Renal cortical epithelial cell (primary cell): ENCODE data around the gene RNF126. TPM values are rescaled to one million over a fixed set of nuclear protein-coding genes. Genes with fewer than 3 reads are reported as not detected.
A peak's percentile ranks its signal among the peaks of the same experiment; 100 is the strongest.
"Not testable (repeated sequence)": the region's sequence is repeated elsewhere in the genome, so short reads cannot be mapped to it uniquely, and the experiment has no call there.

Source experiments
- DNase-seq: peaks from one replicate; pipeline ENCODE4 v3.0.0-alpha.2; 2011; ENCODE audit warnings: low read depth
- total RNA-seq: library from RNA; depleted of rRNA; stranded (reverse); fragments of >200 nt; gene quantifications from 2 replicates; pipeline ENCODE4 v1.2.3, GENCODE V29; 2014

Gene RNF126
- total RNA-seq, 1 donor from 2014 or later, result 23.4 TPM

GRCh38 chr19:686589-687297 is 23.7 kb upstream of the RNF126 start:
- DNase-seq, result no peak

DNA sequence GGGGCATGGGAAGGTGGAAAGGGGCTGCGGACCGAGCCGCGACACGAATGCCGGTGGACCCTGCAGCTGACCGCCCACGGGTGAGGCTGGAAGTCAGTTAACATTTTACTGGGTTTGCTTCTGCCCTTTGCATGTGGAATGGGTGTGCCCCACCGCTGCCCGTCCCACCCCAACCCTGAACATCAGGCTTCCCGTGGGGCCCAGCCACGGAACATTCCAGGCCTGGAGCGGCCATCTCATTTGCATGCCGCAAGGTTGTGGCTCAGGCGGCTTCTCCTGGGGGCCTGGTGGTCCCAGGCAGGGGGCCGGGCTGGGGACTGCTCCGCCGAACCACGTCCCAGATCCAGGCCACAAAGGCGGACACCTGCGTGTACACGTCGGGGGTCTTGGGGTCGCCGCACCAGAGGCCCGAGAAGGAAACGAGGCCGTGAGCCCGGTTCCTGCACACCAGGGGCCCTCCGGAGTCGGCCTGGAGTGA is 22.5 kb upstream of the RNF126 start:
- DNase-seq, result no peak

- DNase-seq, result no peak
Measured at GRCh38 chr19:682678-683320, 19.8 kb upstream of the RNF126 start.

DNA sequence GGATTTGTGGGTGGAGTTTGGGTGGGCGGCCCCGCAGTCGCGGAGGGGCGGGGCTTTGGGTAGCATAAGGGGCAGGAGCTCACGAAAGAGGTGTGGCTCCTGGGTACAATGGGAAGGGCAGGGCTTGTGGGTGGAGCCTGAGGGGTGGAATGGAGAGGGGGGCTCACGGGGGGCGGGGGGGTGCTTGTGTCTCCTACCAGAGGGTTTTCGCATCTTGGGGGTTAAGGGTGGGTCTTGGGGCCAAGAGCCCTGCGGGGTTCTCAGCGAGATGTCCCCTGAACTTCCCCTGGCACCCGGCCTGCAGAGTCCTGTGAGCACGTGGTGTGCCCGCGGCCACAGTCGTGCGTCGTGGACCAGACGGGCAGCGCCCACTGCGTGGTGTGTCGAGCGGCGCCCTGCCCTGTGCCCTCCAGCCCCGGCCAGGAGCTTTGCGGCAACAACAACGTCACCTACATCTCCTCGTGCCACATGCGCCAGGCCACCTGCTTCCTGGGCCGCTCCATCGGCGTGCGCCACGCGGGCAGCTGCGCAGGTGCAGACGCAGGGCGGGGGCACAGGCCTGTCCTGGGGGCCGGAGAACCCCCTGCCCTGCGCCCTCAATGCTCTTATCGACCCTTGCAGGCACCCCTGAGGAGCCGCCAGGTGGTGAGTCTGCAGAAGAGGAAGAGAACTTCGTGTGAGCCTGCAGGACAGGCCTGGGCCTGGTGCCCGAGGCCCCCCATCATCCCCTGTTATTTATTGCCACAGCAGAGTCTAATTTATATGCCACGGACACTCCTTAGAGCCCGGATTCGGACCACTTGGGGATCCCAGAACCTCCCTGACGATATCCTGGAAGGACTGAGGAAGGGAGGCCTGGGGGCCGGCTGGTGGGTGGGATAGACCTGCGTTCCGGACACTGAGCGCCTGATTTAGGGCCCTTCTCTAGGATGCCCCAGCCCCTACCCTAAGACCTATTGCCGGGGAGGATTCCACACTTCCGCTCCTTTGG is 18.3 kb upstream of the RNF126 start:
- DNase-seq, result no peak

DNA sequence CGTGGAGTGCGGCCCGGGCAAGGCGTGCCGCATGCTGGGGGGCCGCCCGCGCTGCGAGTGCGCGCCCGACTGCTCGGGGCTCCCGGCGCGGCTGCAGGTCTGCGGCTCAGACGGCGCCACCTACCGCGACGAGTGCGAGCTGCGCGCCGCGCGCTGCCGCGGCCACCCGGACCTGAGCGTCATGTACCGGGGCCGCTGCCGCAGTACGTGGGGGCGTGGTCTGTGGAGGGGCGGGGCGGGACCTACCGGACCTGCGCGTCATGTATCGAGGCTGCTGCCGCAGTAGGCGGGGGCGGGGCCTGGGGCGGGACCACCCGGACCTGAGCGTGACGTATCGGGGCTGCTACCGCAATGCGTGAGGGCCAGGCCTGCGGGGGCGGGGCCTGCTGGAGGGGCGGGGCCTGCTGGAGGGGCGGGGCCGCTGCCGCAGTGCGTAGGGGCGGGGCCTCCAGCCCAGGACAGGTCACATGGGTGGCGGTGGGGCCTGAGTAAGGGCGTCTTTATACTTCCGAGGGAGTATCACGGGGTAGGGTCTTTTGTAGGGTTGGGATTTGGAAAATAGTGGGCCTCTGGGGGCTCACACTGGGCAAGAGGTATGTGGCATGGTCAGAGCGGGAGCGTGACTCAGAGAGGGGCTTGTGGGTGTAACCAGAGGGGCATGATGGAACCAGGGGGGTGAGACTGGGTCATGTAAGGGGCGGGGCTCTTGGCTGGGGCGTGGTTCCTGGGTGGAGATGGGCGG is 17.4 kb upstream of the RNF126 start:
- peak; percentile 89 for DNase-seq

DNA sequence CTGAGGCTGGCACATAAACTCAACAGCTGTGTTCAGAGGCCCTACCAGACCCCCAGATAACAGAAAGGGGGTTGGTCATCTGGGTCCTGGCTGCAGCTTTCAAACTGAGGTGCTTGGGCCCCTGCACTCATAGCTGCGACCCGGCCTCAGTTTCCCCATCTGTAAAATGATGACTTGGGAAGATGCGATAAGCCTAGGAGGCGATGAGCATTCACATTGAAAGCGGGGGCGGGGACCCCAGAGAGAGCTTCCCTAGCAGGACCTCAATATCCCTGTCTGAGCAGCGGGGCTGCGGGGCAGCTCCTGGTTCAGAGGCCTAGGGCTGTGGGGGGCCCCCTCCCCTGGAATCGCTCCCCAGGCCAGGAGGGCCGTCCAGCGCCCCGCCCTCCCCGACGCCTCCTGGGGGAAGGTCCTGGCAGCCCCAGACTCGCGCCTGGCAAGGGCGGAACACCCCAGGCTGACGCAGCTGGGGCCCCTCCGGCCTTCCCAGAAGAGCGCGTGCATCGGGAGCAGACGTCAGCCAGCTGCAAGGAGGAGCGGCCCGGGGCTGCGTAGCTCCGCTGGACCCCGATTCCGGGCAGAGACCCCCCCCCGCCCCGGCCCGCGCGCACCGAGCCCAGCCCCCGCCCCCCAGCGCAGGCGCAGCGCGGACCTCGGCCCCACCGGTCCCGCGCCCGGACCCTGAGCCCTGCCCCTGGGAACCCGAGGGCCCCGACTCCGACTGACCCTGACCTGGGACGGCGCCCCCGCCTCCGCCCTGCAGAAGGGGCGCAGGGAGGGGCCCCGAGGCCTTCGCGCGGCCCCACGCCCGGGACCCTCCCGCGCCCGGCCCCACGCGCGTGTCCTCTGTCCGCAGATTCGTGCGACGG is 16.6 kb upstream of the RNF126 start:
- peak; percentile 25 for DNase-seq

DNA sequence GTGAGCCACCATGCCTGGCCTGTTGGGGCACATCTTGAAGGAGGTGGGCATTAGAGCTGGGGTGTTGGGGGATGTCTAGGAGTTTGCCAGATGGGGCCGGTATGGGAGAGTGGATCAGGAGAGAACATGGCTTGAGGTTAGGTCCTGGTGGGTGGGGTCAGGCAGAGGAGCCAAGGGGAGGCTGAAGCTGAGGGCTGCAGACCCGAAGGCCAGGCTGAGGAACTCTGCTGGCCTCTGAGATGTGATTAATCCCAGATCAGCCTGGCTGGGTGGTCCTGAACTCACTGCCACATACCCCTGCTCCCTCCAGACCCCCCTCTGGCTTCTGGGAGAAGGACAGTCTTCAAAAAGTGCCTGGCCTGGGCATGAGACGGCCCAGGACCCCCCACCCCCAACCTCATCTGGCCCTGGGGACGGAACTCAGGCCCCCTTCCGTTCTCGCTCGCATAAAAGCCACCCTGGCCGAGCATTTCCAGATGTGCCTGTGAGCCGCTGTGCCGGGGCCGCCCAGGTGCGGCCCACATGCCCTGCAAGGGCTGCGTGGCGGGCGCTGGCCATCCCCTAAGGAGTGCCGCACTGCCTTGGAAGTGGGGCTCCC is 15.9 kb upstream of the RNF126 start:
- DNase-seq, result no peak

- DNase-seq, result no peak
Measured at GRCh38 chr19:677601-678436, 14.8 kb upstream of the RNF126 start.

DNA sequence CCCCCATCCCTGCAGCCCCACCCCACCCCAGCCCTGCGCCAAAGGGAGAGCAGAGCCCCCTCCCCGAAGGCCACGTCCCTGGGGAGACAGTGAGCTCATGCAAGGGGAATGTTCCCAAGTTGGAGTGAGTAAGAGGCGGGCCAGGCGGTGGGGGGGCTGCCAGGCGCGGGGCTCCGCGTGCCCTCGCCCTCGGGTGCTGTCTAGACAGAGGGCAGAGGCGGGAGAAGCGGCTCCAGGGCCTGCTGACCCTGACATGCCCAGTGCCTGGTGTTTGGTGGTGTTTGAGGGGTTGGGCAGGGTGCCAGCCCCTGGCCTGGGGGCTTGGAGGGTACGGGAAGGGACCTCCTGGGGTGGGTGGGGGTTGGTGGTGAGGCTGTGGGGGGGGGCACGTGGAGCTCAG is 14.2 kb upstream of the RNF126 start:
- peak; percentile 70 for DNase-seq

DNA sequence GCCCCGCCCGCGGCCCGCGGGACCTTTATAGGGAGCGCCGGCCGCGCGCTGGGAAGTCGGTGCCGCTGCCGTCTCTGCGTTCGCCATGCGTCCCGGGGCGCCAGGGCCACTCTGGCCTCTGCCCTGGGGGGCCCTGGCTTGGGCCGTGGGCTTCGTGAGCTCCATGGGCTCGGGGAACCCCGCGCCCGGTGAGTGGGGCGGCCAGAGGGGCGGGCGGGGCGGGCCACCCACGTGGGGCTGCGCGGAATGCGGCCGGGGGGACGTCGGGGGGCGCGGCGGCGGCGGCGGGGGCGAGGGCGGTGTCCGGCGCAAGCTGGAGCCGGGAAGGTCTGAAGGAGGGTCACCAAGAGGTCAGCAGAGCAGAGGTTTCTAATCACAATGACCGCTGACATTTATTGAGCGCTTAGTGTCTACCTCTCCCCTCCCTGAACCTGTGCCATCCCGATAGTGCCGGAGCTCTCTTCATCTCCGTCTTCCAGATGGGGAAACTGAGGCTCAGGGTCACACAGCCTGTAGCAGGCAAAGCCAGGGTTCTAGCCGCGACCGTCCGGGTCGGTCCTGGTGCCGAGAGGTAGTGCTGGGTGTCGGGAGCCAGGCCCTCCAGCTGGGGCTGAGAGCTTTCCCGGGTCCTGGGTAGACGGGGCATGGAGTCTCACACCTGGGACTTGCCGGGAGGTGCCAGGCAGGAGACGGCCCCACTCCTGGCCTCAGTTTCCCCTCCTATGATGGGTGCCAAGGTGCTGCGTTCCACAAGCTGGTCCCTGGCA is 13.5 kb upstream of the RNF126 start, which contains the start of gene FSTL3:
Gene FSTL3 (plus strand): TSS at position 54 of the 767 bp plus-strand sequence. CDS start 32 bp downstream, at position 86.
- no peak for DNase-seq

- DNase-seq, result no peak
Measured at GRCh38 chr19:676007-676338, 13.0 kb upstream of the RNF126 start.

GRCh38 chr19:674282-675151 is 11.5 kb upstream of the RNF126 start:
- DNase-seq, result no peak

DNA sequence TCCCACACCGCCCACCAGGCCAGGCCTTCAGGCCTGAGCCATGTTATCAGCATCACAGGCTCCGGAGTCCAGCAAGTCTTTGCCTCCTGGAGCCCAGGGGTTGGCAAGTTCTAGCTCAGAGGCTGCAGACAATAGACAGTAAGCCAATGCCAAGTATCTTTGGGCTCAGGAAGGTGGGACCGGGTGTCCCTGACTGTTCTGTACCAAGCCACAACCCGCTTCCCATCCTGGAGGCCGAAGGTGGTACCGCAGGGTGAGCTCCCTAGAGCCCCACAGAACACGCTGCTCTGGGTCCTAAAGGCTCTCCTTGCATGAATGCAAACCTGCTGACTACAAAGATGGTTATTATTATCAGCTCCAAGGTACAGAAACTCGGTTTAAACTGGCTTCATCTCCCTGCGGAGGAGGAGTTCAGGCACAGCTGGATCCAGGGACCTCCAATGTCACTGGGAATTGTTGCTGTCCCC is 7.6 kb upstream of the RNF126 start:
- no peak for DNase-seq

GRCh38 chr19:668675-669434 is 5.8 kb upstream of the RNF126 start:
- DNase-seq, result not testable (repeated sequence)

GRCh38 chr19:666985-667573 is 4.1 kb upstream of the RNF126 start:
- not testable (repeated sequence) for DNase-seq

- peak; percentile 48 for DNase-seq
Measured at GRCh38 chr19:664913-665443, 2.0 kb upstream of the RNF126 start.
